22Rv1 (cell line): Measurements from ENCODE around the gene FARS2.

Experiments
- H3K27ac ChIP-seq: fragments of 450-650 bp; 2 replicates; pipeline ENCODE4 v1.5.1; 2017
- ZFX ChIP-seq: fragments of 450-650 bp; IDR thresholded peaks from 2 replicates; pipeline ENCODE4 v1.6.1; 2017; ENCODE audit warnings: antibody characterized with exemption, borderline replicate concordance
- TF ChIP-seq, protein P1 (sequence below): fragments of 450-650 bp; IDR thresholded peaks from 2 replicates; pipeline ENCODE4 v1.5.1; 2017; ENCODE audit warnings: mild to moderate bottlenecking

The FARS2 gene

DNA sequence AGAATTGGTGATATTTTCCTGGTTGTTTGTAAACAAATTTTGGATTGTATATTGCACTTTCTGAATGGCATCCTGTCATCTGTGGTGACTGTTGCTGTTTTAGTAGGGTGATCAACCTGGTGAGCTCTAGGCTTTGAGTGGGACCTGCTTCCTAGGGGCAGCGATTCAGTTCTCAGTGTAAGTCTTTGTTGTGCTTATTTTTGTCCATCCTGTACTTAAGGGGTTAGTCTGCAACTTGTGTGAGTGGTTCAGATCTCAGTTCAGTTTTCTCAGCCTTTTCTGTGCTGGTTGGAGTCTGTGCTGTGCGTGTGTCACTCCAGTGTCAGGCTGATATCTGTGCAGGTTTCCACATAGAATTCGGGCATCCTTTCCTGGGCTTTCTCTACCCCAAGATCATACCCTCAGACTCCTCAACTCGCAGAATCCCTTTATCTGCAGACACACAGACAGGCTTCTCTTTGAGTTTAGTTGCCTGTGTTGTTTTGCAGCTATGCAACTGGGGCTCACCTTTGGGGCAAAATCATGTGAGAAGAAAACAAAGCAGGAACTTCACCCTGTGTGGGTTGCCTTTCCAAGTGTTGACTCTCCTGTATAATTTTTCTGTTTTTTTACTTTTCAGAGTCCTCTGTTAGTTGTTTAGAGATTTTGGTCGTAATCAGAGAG lies 177.7 kb downstream of the FARS2 start:
- H3K27ac ChIP-seq: no peak overlapping the region
- TF ChIP-seq, protein P1, sequence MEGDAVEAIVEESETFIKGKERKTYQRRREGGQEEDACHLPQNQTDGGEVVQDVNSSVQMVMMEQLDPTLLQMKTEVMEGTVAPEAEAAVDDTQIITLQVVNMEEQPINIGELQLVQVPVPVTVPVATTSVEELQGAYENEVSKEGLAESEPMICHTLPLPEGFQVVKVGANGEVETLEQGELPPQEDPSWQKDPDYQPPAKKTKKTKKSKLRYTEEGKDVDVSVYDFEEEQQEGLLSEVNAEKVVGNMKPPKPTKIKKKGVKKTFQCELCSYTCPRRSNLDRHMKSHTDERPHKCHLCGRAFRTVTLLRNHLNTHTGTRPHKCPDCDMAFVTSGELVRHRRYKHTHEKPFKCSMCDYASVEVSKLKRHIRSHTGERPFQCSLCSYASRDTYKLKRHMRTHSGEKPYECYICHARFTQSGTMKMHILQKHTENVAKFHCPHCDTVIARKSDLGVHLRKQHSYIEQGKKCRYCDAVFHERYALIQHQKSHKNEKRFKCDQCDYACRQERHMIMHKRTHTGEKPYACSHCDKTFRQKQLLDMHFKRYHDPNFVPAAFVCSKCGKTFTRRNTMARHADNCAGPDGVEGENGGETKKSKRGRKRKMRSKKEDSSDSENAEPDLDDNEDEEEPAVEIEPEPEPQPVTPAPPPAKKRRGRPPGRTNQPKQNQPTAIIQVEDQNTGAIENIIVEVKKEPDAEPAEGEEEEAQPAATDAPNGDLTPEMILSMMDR: no peak
- no peak for TF ChIP-seq ZFX

GRCh38 chr6:5439749-5440148 lies 178.4 kb downstream of the FARS2 start:
- TF ChIP-seq, protein P1: no peak
- TF ChIP-seq ZFX: no peak
- H3K27ac ChIP-seq: no peak overlapping the region

GRCh38 chr6:5442319-5442718 lies 181.0 kb downstream of the FARS2 start:
- TF ChIP-seq, protein P1: no peak
- no peak for TF ChIP-seq ZFX
- H3K27ac ChIP-seq: no peak overlapping the region

GRCh38 chr6:5442916-5443315 lies 181.6 kb downstream of the FARS2 start:
- TF ChIP-seq ZFX: no peak
- TF ChIP-seq, protein P1: no peak
- H3K27ac ChIP-seq: no peak overlapping the region

- TF ChIP-seq, protein P1: no peak
- TF ChIP-seq ZFX: no peak
- H3K27ac ChIP-seq: no peak overlapping the region
Observed at GRCh38 chr6:5443491-5443890, 182.2 kb downstream of the FARS2 start.

GRCh38 chr6:5446362-5447075 lies 185.2 kb downstream of the FARS2 start:
- no peak for TF ChIP-seq ZFX
- TF ChIP-seq, protein P1: no peak

GRCh38 chr6:5447921-5448320 lies 186.6 kb downstream of the FARS2 start:
- H3K27ac ChIP-seq: no peak overlapping the region
- TF ChIP-seq, protein P1: no peak
- TF ChIP-seq ZFX: no peak

More at GRCh38 chr6:5446362-5447075, 185.2 kb downstream of the FARS2 start:
- no peak overlapping the region for H3K27ac ChIP-seq
